ES-I3 (cell line): ENCODE measurements around the gene MARCHF11.

ENCODE experiments used
- H3K36me3 ChIP-seq: 2 replicates; pipeline ENCODE4 v1.6.1; 2013; ENCODE audit warnings: mild to moderate bottlenecking, low read length, control low read depth, moderate library complexity; ENCODE audit not compliant: insufficient read depth
- H3K4me1 ChIP-seq: 2 replicates; pipeline ENCODE4 v1.6.1; 2013; ENCODE audit warnings: mild to moderate bottlenecking, control low read depth, low read length; ENCODE audit not compliant: insufficient read depth
- H3K9ac ChIP-seq: 2 replicates; pipeline ENCODE4 v1.6.1; 2013; ENCODE audit warnings: low read depth, mild to moderate bottlenecking, low read length, moderate library complexity
- H3K9me3 ChIP-seq: 2 replicates; pipeline ENCODE4 v1.6.1; 2013; ENCODE audit warnings: mild to moderate bottlenecking, low read length, moderate library complexity; ENCODE audit not compliant: control insufficient read depth, insufficient read depth

The MARCHF11 gene

DNA sequence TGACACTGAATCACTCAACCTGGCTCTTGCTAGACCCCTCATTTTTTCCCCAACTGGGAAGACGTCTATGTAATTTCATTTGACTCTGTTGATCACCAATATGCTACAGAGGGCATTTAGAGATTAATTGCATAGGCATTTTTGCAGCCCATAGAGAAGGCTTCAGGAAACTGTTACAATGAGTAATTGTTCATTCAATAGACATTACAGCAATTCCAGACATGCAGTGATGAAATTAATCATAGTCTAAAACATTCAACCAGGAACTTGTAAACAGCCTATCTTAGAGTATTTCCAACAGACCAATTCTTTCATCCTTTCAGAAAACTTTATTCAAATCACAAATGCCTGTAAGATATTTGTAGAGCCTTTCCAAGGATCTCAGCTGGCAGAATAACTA, 122.3 kb downstream of the MARCHF11 start:
- H3K4me1 ChIP-seq, result no peaks in the 10 kb centered on the region
- no peaks in the 10 kb centered on the region for H3K9me3 ChIP-seq
- no peak overlapping the region for H3K9ac ChIP-seq
- H3K36me3 ChIP-seq, result no peaks in the 10 kb centered on the region

DNA sequence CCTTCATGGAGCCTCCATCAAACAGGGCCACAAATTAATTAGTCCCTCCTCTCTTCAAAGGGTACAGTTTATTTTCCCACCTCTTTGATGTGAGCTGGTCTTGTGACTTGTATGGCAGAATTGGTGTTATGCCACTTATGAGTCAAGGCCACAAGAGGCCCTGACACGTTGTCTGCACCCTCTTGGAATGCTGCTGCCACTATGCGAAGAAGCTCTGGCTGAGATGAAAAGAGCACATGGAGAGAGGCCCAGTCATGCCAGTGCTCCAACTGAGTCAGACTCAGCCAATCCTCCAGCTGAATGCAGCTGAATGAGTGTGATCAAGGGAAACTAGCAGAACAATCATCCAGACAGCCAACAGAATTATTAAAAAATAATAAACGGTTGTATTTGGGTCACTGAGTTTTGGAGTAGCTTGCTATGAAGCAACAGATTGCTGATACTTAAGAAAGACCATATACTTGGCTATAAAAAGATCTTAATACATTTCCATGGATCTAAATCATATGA, 128.3 kb downstream of the MARCHF11 start:
- Histone ChIP-seq H3K9ac (no peak overlapping the region), H3K4me1 (no peaks in the 10 kb centered on the region), H3K9me3 (no peaks in the 10 kb centered on the region), H3K36me3 (no peaks in the 10 kb centered on the region)

DNA sequence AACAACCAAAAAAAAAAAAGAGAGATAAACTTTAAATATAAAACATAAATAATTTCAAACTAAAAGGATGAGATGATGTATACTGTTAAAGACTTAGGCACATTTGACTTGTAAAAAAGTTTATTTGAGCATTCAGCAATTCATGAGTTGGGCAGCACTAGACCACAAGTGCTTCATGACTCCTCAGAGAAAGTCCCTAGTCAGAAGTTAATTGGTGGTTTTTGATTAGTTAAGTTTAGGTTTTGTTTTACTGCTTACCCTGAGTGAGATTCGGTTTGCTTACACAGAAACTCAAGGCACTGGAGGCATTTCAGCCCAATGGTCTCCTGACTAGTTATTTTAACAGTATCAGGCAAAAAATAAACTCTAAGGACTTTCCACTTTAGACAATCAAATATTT, 129.2 kb downstream of the MARCHF11 start:
- no peak overlapping the region for H3K9ac ChIP-seq
- no peaks in the 10 kb centered on the region for H3K36me3 ChIP-seq
- no peaks in the 10 kb centered on the region for H3K4me1 ChIP-seq
- no peaks in the 10 kb centered on the region for H3K9me3 ChIP-seq

DNA sequence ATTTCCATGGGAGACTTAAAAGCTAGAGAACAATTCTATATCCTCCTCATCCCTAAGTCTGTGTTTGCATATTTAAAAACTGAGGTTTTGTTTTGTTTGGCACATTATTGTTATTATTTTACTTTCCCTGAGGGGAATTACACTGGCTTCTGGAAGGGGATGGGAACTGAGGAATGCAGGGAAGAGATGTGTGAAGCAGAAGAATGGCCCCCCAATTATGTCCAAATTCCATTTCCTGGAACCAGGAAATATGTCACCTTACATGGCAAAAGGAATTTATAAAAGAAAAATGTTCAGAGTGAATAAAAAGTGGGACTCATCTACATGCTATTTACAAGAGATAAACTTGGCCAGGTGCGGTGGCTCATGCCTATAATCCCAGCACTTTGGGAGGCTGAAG, 129.8 kb downstream of the MARCHF11 start:
- Histone ChIP-seq H3K9me3 (no peaks in the 10 kb centered on the region), H3K36me3 (no peaks in the 10 kb centered on the region), H3K9ac (no peak overlapping the region), H3K4me1 (no peaks in the 10 kb centered on the region)

DNA sequence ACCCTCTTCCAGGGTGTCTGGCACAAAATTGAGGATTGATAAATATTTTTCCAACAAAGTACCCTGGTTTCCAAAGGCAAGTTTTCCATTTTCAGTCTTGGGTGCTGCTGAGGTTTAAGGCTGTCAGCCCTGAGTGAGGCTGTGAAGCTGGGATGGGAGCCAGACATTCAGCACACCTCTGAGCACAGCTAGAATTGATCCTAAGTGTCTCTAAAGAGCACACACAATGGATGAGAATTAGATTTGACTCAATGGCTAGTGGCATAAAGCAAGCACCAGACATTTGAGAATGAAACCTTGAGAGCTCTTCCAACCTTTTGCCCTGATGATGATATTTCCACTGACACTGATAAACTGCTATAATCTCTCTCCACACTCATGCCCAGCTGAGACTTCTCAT, 131.5 kb downstream of the MARCHF11 start:
- Histone ChIP-seq H3K36me3 (no peaks in the 10 kb centered on the region), H3K9me3 (no peaks in the 10 kb centered on the region), H3K4me1 (no peaks in the 10 kb centered on the region), H3K9ac (no peak overlapping the region)

DNA sequence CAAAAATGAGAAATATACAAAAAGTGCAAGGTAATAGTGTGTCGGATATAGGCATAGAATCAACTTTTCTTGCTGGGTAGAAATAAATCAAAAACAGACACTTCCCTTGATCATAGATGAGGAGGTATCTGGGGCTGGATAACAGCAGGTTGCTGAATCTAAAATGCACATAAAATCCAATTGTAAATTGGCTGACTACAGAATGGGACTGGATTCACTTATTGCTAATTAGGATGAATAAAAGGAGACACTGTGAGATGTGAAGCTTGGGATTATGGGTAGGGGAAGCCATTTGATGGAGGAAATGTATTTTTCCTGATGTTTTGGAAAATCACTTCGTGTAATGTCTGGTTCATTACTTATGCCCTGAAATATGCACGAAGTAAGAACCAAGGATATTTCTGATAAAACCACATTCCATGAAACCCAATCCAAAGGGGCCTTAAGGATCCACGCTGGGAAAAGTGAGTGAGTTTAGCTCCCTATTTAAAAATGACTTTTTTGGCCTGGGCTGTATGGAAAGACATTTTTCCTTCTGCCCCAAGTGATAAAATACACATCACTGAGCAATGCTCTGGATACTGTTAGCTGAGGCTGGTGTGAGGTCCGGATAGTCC, 136.1 kb downstream of the MARCHF11 start:
- no peaks in the 10 kb centered on the region for H3K4me1 ChIP-seq
- H3K9ac ChIP-seq, result no peak overlapping the region
- no peaks in the 10 kb centered on the region for H3K36me3 ChIP-seq
- no peaks in the 10 kb centered on the region for H3K9me3 ChIP-seq

DNA sequence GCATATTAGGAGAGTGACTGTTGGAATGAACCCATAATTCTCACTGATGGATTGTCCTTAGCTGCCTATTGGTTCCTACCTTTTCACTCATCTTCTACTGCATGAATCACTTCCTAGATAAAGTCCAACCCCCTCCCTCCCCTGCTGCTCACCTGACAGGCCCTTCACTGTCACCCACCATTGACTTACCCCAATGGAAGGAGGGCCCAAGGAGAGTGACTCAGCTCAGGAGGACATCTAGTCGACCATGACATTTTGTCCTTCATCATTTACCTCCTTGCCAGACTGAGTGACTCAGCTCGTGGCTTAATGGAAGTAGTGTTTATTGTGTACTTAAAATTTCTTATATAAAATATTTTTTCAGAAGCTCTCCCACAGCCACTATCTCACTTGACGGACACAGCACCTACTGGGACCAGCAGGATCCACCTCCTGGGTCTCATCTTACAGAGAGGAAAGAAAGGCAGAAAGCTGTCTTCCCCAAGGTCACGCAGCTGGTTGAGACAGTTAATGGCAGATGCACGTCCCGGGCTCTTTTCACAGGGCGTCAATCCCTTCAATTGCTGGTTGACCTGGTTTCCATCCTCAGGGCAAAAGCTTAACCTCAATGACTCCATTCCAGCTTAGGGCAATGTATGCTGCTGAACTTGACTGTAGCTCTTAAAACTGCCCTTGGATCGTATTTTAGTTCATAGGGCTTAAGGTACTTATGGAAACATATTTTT, 142.3 kb downstream of the MARCHF11 start:
- no peaks in the 10 kb centered on the region for H3K36me3 ChIP-seq
- no peaks in the 10 kb centered on the region for H3K4me1 ChIP-seq
- H3K9ac ChIP-seq, result no peak overlapping the region
- H3K9me3 ChIP-seq, result no peaks in the 10 kb centered on the region

DNA sequence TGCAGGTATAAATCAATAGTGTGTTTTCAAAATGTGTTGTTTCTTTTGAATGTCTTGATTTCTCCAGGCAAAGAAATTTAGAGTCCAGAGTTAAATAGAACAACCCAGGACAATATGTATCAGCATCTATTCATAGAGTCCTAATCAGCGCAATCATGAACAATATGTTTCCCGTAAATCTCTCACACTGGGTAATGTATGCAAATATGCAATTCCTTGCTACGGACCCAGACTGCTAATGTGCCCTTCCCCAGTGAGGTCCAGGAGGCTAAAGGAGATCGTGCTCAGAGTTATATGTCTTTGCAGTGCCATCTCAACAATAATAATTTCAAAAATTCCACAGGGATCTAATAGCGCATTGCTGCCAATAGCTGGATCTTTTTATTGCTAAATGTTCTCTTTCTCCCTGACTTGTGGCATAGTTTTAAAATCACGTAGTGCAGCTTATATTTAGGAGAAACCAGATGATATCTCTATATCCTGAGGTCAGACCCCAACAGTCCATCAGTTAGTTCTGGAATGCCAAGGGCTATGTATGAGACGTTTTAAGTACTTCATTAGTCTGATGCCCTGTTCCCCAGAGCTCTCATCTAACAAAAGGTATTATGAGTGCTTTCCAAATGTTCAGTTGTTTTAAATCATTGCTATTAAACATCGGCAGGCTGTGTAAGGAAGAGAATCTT, 145.1 kb downstream of the MARCHF11 start:
- Histone ChIP-seq H3K4me1 (no peaks in the 10 kb centered on the region), H3K9ac (no peak overlapping the region), H3K9me3 (no peaks in the 10 kb centered on the region), H3K36me3 (no peaks in the 10 kb centered on the region)

DNA sequence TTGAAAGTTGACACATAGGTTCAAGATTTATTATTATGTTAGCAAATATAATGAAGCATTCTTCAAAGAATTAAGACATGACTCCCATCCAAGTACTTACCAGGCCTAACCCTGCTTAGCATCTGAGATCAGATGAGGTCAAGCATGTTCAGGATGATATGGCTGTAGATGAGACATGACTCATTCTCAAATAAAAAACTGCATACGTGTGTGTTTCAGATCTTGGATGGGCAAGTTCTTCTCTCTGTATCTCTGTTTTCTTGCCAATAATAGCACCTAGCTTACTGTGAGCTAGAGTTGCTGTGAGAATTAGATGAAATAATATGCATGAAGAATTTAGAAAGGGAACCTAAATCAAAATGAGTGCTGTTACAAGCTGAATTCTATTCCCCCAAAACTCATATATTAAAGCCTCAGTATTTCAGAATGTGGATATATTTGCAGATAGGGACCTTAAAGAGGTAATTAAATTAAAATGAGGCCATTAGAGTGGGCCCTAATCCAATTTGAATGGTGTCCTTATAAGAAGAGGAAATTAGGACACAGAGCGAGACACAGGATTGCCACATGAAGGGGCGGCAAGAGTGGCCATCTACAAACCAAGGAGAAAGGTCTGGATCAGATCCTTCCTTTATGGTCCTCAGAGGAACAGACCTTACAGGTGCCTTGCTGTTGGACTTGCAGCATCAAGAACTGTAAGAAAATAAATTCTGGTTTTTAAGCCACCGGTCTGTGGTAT, 146.2 kb downstream of the MARCHF11 start:
- H3K4me1 ChIP-seq, result no peaks in the 10 kb centered on the region
- no peak overlapping the region for H3K9ac ChIP-seq
- H3K9me3 ChIP-seq, result no peaks in the 10 kb centered on the region
- no peaks in the 10 kb centered on the region for H3K36me3 ChIP-seq

DNA sequence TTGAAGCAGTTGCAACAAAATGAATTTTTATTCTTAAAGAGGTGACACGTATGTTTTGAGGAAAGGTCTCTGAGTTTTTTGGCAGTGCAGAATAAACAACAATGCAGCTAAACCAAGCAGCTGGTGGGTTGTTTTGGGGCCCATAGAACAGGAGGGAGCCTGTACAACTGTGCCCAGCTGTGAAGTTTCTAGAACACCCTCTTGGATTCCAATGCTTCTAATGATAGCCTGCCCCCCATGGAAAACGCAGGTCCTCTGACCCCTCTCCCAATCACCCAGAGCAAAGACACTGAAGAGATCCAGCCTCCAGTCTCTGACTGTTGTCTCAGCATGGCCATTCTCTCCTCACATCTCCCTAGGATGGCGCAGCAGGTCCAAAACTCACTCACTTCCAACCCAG, 150.9 kb downstream of the MARCHF11 start:
- H3K9me3 ChIP-seq, result no peaks in the 10 kb centered on the region
- H3K4me1 ChIP-seq, result no peaks in the 10 kb centered on the region
- H3K36me3 ChIP-seq, result no peaks in the 10 kb centered on the region
- H3K9ac ChIP-seq, result no peak overlapping the region

DNA sequence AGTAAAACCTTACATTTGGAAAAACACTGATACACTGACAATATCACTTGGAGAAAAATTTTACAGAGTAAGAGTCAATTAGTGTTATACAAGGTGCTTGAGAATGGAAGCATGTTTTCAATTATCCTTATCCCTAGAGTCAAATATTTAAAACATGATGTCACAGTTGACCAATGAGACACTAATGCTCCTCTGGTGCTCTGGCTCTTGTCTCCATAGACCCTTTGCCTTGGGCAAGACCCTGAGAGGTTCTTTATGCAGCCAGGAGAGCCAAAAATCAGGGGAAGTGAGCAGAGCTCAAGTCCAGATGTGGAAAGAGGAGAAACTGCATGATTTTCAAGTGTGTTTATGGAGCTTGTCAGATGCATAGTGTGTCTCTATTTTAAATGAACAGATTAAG, 153.9 kb downstream of the MARCHF11 start:
- Histone ChIP-seq H3K9ac (no peak overlapping the region), H3K36me3 (no peaks in the 10 kb centered on the region), H3K9me3 (no peaks in the 10 kb centered on the region), H3K4me1 (no peaks in the 10 kb centered on the region)

DNA sequence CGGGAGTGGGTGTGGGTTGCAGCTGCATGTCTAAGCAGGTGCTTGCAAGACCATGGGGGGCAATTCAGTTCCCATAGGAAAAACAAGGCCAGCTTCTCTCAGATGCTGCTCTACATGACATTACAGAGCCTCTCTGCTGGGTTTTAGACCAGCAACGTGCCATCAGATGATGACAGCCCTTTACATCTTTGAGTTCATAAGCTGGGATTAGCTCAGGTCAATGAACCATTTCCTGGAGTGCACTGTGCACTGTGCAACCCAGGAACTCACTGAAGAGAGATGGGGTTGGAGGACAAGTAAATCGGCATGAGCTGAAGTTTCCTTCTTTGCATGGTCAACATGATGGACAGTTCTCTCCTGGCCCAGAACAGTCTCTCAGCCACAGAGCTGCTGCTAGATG, 160.6 kb downstream of the MARCHF11 start:
- Histone ChIP-seq H3K4me1 (no peaks in the 10 kb centered on the region), H3K36me3 (no peaks in the 10 kb centered on the region), H3K9ac (no peak overlapping the region), H3K9me3 (no peaks in the 10 kb centered on the region)

DNA sequence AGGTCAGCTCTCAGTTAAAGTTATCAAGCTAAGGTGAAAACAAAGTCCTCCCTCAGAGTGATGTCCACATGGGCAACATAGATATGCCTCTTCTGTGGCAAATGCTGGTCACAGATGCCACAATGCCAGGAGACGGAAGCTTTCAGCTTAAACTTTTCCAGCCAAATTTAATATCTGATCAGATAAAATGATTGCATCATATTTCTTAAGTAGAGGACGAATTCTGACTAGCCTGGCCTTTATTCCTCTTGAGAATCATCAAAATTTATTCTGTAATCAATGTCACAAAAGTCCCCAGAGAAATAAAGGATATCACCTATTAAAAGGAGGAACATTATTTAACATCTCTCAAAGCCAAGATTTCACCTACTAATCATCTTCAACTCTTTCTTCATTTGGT, 161.9 kb downstream of the MARCHF11 start:
- H3K9ac ChIP-seq, result no peak overlapping the region
- H3K36me3 ChIP-seq, result no peaks in the 10 kb centered on the region
- H3K4me1 ChIP-seq, result no peaks in the 10 kb centered on the region
- no peaks in the 10 kb centered on the region for H3K9me3 ChIP-seq
